Skeletal muscle satellite cell (primary cell): ENCODE data around the gene ZCCHC14.
A peak's percentile ranks its signal among the peaks of the same experiment; 100 is the strongest.
"Not testable (repeated sequence)": the region's sequence is repeated elsewhere in the genome, so short reads cannot be mapped to it uniquely, and the experiment has no call there.

Experiments
- H3K27me3 ChIP-seq: 2 replicates; pipeline ENCODE4 v1.7.0; 2013; ENCODE audit warnings: low read length; ENCODE audit not compliant: control insufficient read depth, insufficient read depth
- H3K36me3 ChIP-seq: 2 replicates; pipeline ENCODE4 v1.7.0; 2013; ENCODE audit warnings: mild to moderate bottlenecking, control low read depth, low read length; ENCODE audit not compliant: insufficient read depth
- H3K4me1 ChIP-seq: 2 replicates; pipeline ENCODE4 v1.7.0; 2013; ENCODE audit warnings: low read length; ENCODE audit not compliant: control insufficient read depth, insufficient read depth
- H3K4me2 ChIP-seq: 2 replicates; pipeline ENCODE4 v1.7.0; 2013; ENCODE audit warnings: mild to moderate bottlenecking, low read length
- H3K4me3 ChIP-seq: 2 replicates; pipeline ENCODE4 v1.7.0; 2013; ENCODE audit warnings: low read length
- H3K9ac ChIP-seq: 2 replicates; pipeline ENCODE4 v1.7.0; 2013; ENCODE audit warnings: mild to moderate bottlenecking, low read depth, low read length, moderate library complexity
- H3K9me3 ChIP-seq: replicated peaks from 2 replicates; pipeline ENCODE4 v1.7.0; 2013; ENCODE audit warnings: mild to moderate bottlenecking, control low read depth, low read length

Gene ZCCHC14

DNA sequence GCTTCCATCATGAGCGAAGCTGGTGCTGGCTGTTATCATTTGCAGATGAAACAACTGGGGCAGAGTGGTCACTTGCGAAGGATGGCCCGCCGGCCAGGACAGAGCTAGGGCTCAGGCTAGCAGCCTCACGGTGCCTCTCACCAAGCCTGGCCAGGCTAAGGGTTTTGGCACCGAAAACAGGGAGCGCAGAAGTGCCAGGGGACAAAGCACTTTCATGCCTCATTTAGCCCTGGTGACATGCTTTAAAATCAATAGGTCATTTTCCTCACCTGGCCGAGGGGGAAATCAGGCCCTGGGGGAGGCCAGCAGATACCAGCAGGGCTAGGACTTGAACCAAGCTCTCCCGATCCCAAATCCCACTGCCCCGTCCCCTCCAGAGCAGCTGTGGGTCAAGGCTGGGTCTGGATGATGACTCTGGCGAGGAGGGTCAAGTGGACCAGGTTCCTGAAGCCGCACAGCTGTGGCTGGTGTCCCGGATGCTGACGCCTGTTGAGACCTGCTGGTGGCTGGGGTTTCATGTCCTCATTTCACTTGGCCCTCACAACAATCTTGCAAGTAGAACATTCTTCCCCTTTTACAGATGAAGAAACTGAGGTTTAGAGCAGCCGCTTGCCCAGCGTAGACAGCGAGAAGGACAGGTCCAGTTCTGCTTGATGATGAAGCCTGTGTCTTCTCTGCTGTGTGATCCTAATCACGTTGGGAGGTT, 10.6 kb upstream of the ZCCHC14 start:
- H3K4me3 ChIP-seq, H3K9ac ChIP-seq, H3K36me3 ChIP-seq, H3K9me3 ChIP-seq, H3K4me2 ChIP-seq: not testable (repeated sequence)
- Histone ChIP-seq H3K27me3 (peaks cover 17% of the 10 kb centered on the region), H3K4me1 (peaks cover 19% of the 10 kb centered on the region)

DNA sequence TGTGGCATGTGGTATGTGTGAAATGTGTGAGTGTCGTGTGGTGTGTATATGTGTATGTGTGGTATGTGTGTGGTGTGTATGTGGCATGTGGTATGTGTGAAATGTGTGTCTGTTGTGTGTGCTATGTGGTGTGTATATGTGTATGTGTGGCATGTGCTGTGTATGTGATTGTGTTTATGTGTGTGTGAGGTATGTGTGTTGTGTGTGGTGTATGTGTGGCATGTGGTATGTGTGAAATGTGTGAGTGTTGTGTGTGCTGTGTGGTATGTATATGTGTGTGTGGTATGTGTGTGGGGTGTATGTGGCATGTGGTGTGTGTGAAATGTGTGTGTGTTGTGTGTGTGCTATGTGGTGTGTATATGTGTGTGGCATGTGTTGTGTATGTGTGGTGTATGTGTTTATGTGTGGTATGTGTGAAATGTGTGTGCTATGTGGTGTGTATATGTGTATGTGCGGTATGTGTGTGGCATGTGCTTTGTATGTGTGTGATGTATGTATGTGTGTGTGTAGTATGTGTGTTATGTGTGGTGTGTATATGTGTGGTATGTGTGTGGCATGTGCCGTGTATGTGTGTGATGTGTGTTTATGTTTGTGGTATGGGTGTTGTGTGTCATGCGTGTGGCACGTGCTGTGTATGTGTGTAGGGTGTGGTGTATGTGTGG, 9.6 kb upstream of the ZCCHC14 start:
- Histone ChIP-seq H3K4me3 (no peak overlapping the region), H3K4me1 (peaks cover 20% of the 10 kb centered on the region), H3K36me3 (no peaks in the 10 kb centered on the region), H3K9ac (no peak overlapping the region), H3K9me3 (no peaks in the 10 kb centered on the region), H3K4me2 (no peak overlapping the region), H3K27me3 (peaks cover 11% of the 10 kb centered on the region)

GRCh38 chr16:87501117-87501516, 8.3 kb upstream of the ZCCHC14 start:
- peaks cover 7% of the 10 kb centered on the region for H3K27me3 ChIP-seq
- H3K4me3 ChIP-seq: no peak overlapping the region
- no peaks in the 10 kb centered on the region for H3K9me3 ChIP-seq
- H3K9ac ChIP-seq: no peak overlapping the region
- no peak overlapping the region for H3K4me2 ChIP-seq
- no peaks in the 10 kb centered on the region for H3K36me3 ChIP-seq
- peaks cover 20% of the 10 kb centered on the region for H3K4me1 ChIP-seq

- Histone ChIP-seq H3K4me1 (peaks cover 20% of the 10 kb centered on the region), H3K9me3 (no peaks in the 10 kb centered on the region), H3K27me3 (no peaks in the 10 kb centered on the region), H3K36me3 (no peaks in the 10 kb centered on the region), H3K9ac (peak overlapping the region; percentile 52), H3K4me3 (no peak overlapping the region), H3K4me2 (peak overlapping the region; percentile 71)
Observed at GRCh38 chr16:87499189-87499486, 6.3 kb upstream of the ZCCHC14 start.

- no peak overlapping the region for H3K9ac ChIP-seq
- H3K36me3 ChIP-seq: no peaks in the 10 kb centered on the region
- peaks cover 22% of the 10 kb centered on the region for H3K4me1 ChIP-seq
- no peaks in the 10 kb centered on the region for H3K27me3 ChIP-seq
- no peaks in the 10 kb centered on the region for H3K9me3 ChIP-seq
- no peak overlapping the region for H3K4me3 ChIP-seq
- peak overlapping the region; percentile 67 for H3K4me2 ChIP-seq
Observed at GRCh38 chr16:87498324-87499188, 5.7 kb upstream of the ZCCHC14 start.

GRCh38 chr16:87497767-87498290, 5.0 kb upstream of the ZCCHC14 start:
- H3K9me3 ChIP-seq, H3K36me3 ChIP-seq, H3K9ac ChIP-seq, H3K4me3 ChIP-seq, H3K27me3 ChIP-seq, H3K4me2 ChIP-seq: not testable (repeated sequence)
- H3K4me1 ChIP-seq: peaks cover 25% of the 10 kb centered on the region

GRCh38 chr16:87497023-87497766, 4.4 kb upstream of the ZCCHC14 start:
- not testable (repeated sequence) for H3K4me3 ChIP-seq, H3K9ac ChIP-seq, H3K9me3 ChIP-seq, H3K36me3 ChIP-seq, H3K4me2 ChIP-seq, H3K27me3 ChIP-seq
- H3K4me1 ChIP-seq: peaks cover 25% of the 10 kb centered on the region

GRCh38 chr16:87496447-87496801, 3.6 kb upstream of the ZCCHC14 start:
- no peaks in the 10 kb centered on the region for H3K27me3 ChIP-seq
- peaks cover 30% of the 10 kb centered on the region for H3K4me1 ChIP-seq
- no peaks in the 10 kb centered on the region for H3K9me3 ChIP-seq
- H3K4me3 ChIP-seq: no peak overlapping the region
- no peak overlapping the region for H3K9ac ChIP-seq
- no peaks in the 10 kb centered on the region for H3K36me3 ChIP-seq
- H3K4me2 ChIP-seq: no peak overlapping the region

- H3K4me2 ChIP-seq: no peak overlapping the region
- no peaks in the 10 kb centered on the region for H3K9me3 ChIP-seq
- peaks cover 36% of the 10 kb centered on the region for H3K4me1 ChIP-seq
- H3K36me3 ChIP-seq: no peaks in the 10 kb centered on the region
- H3K9ac ChIP-seq: no peak overlapping the region
- no peaks in the 10 kb centered on the region for H3K27me3 ChIP-seq
- H3K4me3 ChIP-seq: no peak overlapping the region
Observed at GRCh38 chr16:87495578-87496446, 3.0 kb upstream of the ZCCHC14 start.

- no peaks in the 10 kb centered on the region for H3K27me3 ChIP-seq
- H3K4me2 ChIP-seq: peak overlapping the region; percentile 84
- H3K4me1 ChIP-seq: peaks cover 40% of the 10 kb centered on the region
- H3K9me3 ChIP-seq: no peaks in the 10 kb centered on the region
- H3K9ac ChIP-seq: peak overlapping the region; percentile 46
- H3K4me3 ChIP-seq: peak overlapping the region; percentile 69
- H3K36me3 ChIP-seq: no peaks in the 10 kb centered on the region
Observed at GRCh38 chr16:87493608-87494280, 920 bp upstream of the ZCCHC14 start.
